GM10248 (cell line): ENCODE results near the gene GET4.

Experiments used
- CTCF ChIA-PET: fragments of 300-600 bp; sonication (Branson Sonifier 250); formaldehyde crosslinking; extraction: SDS; loops from one replicate; lab custom pipeline; 2021; ENCODE audit warnings: antibody characterized with exemption; lab: Yijun Ruan, JAX
- POLR2A ChIA-PET: fragments of 350-650 bp; sonication (Branson Sonifier 250); formaldehyde crosslinking; extraction: SDS; loops from one replicate; lab custom pipeline; 2020; ENCODE audit warnings: antibody characterized with exemption; lab: Yijun Ruan, JAX
- DNase-seq: peaks from one replicate; pipeline ENCODE4 v3.0.0; 2012; ENCODE audit errors: extremely low spot score
- TF ChIP-seq, protein P1 (sequence below): IDR thresholded peaks from 2 replicates; pipeline ENCODE4 v1.5.1; 2012; ENCODE audit warnings: mild to moderate bottlenecking, low read depth; ENCODE audit errors: extremely low read depth, missing control alignments, control extremely low read depth

Gene GET4

DNA sequence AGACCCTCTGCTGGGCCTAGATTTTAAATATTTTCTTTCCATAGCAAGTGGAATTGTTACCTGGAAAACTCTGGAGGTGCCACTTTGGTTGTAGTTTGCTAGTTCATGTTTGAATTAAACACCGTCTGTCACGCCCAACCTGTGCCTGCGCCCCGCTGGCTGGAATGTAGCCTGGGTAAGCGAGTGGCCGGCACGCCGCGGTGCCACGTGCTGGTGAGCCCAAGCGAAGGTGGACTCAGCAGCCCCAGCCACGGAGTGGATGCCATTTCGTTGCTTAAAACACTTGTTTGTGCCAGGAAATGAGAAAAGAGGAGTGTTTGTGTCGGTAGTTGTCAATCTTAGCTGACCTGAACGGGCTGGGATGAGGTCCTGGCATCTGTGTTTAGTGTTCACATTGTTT is 2.7 kb downstream of the GET4 start:
- CTCF ChIA-PET, result interaction anchor here (0.8 kb wide), 1 partner anchor 114 kb away, joined by 3 read pairs; no protein-coding TSS in a partner anchor
- POLR2A ChIA-PET, result no interaction called here
- TF ChIP-seq, protein P1, sequence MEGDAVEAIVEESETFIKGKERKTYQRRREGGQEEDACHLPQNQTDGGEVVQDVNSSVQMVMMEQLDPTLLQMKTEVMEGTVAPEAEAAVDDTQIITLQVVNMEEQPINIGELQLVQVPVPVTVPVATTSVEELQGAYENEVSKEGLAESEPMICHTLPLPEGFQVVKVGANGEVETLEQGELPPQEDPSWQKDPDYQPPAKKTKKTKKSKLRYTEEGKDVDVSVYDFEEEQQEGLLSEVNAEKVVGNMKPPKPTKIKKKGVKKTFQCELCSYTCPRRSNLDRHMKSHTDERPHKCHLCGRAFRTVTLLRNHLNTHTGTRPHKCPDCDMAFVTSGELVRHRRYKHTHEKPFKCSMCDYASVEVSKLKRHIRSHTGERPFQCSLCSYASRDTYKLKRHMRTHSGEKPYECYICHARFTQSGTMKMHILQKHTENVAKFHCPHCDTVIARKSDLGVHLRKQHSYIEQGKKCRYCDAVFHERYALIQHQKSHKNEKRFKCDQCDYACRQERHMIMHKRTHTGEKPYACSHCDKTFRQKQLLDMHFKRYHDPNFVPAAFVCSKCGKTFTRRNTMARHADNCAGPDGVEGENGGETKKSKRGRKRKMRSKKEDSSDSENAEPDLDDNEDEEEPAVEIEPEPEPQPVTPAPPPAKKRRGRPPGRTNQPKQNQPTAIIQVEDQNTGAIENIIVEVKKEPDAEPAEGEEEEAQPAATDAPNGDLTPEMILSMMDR, result no peak
- no peak for DNase-seq

DNA sequence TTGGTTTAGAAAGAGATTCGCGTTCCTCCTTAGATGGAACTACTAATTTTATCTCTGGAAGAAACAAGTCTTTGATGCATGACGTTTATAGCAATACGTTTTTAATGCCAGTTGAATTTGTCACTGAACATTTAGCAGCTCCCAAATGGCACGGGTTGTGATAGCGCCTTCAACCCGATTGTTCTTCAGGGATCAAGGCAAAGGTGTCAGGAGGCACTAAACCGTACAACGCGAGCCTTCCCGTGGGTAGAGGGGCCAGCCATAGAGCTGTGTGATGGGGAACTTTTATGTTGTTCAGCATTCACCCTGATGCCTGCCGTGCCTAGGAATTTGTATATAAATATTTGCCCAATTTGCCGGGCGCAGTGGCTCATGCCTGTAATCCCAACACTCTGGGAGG is 3.4 kb downstream of the GET4 start:
- TF ChIP-seq, protein P1, result no peak
- CTCF ChIA-PET, result interaction anchor here (0.8 kb wide), 1 partner anchor 114 kb away, joined by 3 read pairs; no protein-coding TSS in a partner anchor
- no peak for DNase-seq
- POLR2A ChIA-PET, result no interaction called here

DNA sequence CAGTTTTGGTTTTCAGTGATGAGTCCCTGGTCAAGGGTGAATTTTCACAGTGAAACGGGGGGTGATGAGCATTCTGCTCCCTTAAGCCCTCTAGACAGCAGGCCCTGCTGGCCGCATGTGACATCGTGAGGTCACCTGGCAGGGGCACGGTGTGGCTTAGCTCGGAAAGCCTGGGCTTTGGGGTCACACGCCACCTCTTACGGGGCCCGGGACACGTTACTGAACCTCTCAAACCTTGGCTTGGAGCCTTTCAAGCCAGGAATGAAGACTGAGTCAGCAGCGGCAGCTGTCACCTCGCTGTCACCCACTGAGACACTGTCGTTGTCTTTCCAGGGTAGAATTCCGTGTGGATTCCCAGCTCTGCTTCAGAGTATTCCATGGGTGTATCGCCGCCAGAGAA is 4.1 kb downstream of the GET4 start:
- POLR2A ChIA-PET, result no interaction called here
- TF ChIP-seq, protein P1, result no peak
- DNase-seq, result no peak
- CTCF ChIA-PET, result no interaction called here

DNA sequence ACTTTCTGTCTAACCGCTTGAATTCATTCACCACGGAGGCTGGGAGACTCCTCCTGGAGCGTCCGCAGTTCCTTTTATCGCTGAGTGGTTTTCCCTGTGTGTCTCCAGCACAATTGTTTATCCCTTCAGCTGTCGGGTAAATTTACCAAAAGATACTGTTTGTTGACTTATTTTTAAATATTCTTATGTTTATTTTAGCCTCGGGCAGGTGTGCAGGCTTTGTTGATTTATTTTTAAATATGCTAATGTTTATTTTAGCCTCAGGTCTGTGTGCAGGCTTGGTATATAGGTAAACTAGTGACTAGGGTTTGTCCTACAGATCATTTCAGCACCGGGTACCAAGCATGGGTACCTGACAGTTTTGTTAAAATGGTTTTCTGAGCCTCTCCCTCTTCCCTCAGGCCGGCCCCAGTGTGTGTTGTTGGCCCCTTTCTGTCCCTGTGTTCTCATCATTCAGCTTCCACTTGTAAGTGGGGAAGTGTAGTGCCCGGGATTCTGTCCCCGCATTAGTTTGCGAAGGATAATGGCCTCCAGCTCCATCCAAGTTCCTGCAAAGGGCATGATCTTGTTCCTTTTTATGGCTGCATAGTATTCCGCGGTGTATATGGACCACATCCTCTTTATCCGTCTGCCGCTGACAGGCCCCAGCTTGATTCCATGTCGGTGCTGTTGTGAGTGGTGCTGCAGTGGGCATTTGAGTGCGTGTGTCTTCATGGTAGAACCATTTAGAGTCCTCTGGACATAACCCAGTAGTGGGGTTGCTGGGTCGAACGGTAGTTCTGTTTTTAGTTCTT is 5.3 kb downstream of the GET4 start:
- ChIA-PET POLR2A (no interaction called here), CTCF (no interaction called here)

DNA sequence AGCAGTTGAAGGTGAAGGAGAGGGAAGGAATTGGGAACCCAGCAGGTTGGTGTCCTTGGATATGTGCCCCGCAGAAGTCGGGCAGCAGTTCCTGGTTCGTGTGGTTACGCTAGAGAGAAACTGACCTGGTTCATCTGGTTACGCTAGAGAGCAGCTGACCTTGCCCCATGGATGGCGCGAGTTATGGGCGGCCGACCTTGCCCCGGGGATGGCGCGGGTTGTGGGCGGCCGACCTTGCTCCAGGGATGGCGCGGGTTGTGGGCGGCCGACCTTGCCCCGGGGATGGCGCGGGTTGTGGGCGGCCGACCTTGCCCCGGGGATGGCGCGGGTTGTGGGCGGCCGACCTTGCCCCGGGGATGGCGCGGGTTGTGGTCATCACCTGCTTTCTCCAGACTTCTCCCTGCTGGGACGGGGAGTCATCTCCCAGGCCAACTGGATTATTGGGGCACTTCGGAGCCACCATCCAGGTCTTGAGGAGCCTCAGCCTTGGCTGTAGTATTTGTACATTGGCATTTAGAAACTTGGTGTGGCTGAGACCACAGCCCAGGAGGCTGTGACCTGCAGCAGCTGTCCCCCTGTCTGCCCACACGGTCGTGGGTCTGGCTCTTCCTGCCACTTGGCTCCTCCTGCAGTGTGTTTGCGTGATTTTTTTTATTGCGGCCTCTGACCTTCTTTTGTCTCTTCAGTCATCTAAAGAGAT is 6.1 kb downstream of the GET4 start:
- no peak for DNase-seq
- TF ChIP-seq, protein P1, result no peak
- ChIA-PET POLR2A (no interaction called here), CTCF (interaction anchor here (1.2 kb wide), 2 partner anchors 9 to 10 kb away, joined by 3 to 5 read pairs; no protein-coding TSS in a partner anchor)

More for the DNA sequence above, 5.3 kb downstream of the GET4 start:
- no peak for DNase-seq
- TF ChIP-seq, protein P1, result no peak

DNA sequence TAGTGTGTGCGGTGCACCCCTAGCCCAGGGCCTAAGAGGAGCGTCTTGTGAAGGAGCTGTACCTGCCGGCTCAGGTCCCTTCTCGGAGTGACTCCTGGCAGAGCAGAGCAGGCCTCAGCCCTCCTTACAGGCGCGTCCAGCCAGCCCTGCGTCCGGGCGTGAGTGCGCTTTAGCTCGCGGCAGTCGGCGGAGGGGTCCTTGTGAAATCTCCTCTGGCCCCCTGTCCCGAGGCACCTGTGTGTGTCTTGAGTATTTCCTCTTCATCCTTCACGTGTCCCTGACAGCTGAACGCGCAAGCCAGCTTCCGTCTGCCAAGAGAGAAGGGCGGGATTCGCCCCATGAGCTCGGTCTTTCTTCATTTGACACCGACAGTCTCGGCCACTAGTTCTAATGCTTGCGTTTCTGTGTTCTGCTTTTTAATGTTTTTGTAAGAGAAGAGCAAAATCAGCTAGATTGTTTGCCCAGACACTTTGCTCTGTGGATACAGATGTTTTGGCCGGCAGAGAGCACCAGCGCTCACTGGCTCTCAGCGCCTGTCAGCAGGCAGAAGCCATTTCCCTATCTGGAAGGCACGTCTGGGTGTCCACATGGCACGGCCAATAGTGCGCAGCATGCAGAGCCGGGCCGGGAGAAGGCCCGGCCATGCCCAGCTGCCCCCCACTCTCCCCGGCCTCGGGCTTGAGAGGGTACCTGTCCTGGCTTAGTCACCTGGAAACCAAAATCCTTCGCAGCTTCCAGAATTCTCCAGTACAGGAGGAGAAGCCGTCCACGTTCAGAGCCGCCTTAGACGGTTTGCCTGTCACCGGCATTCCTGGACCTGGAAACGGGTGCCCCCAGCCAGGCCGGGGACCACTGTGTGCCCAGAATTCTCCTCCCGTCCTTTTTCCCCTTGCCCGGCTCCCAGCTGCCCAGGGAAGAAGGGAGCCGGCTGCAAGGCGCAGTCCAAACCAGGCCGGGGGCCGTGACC is 7.0 kb downstream of the GET4 start:
- TF ChIP-seq, protein P1, result no peak
- no peak for DNase-seq
- POLR2A ChIA-PET, result no interaction called here
- CTCF ChIA-PET, result interaction anchor here (0.8 to 1.2 kb wide), 3 partner anchors 10 to 26 kb away, joined by 3 to 5 read pairs (median 3); no protein-coding TSS in a partner anchor
